Esophagus muscularis mucosa (tissue), 4 donors: ENCODE measurements around the gene SEPSECS. TPM values are rescaled to one million over a fixed set of nuclear protein-coding genes. Genes with fewer than 3 reads are reported as not detected.
"Not testable (repeated sequence)": the region's sequence is repeated elsewhere in the genome, so short reads cannot be mapped to it uniquely, and the experiment has no call there.

Experiments used
- DNase-seq: peaks from one replicate; pipeline ENCODE4 v3.0.0-alpha.2; 2017; ENCODE audit errors: extremely low spot score
- H3K27ac ChIP-seq, 4 donors: fragments of 200-600 bp; sonication (generic); replicated peaks in 1 of 4; 1 replicate in 3 of 4; 2 replicates in 1 of 4; pipeline ENCODE4 v1.5.1; 2016 to 2019; ENCODE audit warnings: mild to moderate bottlenecking in 1 of 4
- H3K27me3 ChIP-seq, 4 donors: fragments of 200-600 bp; sonication (generic); one replicate each; pipeline versions ENCODE4 v1.5.1 to v1.6.0; 2016 to 2019
- H3K36me3 ChIP-seq, 4 donors: fragments of 200-600 bp; sonication (generic); one replicate each; pipeline ENCODE4 v1.5.1; 2016 to 2019
- H3K4me1 ChIP-seq, 4 donors: fragments of 200-600 bp; sonication (generic); one replicate each; pipeline ENCODE4 v1.5.1; 2016 to 2019
- H3K4me3 ChIP-seq, 4 donors: fragments of 200-600 bp; sonication (generic); 1 replicate in 2 of 4; 2 replicates in 2 of 4; pipeline ENCODE4 v1.5.1; 2016 to 2019; ENCODE audit warnings: mild to moderate bottlenecking in 4 of 4, moderate library complexity in 1 of 4
- H3K9me3 ChIP-seq, 4 donors: fragments of 200-600 bp; sonication (generic); 1 replicate in 3 of 4; 2 replicates in 1 of 4; pipeline ENCODE4 v1.5.1; 2016 to 2019
- EP300 ChIP-seq: sonication (generic); formaldehyde crosslinking; IDR thresholded peaks from one replicate; pipeline ENCODE4 v1.6.1; 2017; ENCODE audit warnings: antibody characterized with exemption
- POLR2A ChIP-seq: fragments of 450-650 bp; IDR thresholded peaks from one replicate; pipeline ENCODE4 v1.6.1; 2017; ENCODE audit warnings: antibody characterized with exemption, moderate library complexity, mild to moderate bottlenecking, low read depth
- POLR2AphosphoS5 ChIP-seq, 2 donors: sonication (generic); formaldehyde crosslinking; IDR thresholded peaks; one replicate each; pipeline ENCODE4 v1.6.1; 2017; ENCODE audit warnings: antibody characterized with exemption in 2 of 2
- WGBS: methylation state at CpG from one replicate; pipeline ENCODE4 v1.1.5; 2018; 5-methylcytosine and 5-hydroxymethylcytosine counted together
- intact Hi-C: fragments of 100-400 bp; cut with DNase I; formaldehyde crosslinking; loops from one replicate; pipeline ENCODE4 v1.15.1; 2023
- total RNA-seq, 4 donors: library from RNA; depleted of rRNA; stranded (reverse); fragments of >200 nt; gene quantifications; one replicate each; pipeline versions ENCODE4 v1.1.0 to v1.2.1, GENCODE V29; 2016
- TF ChIP-seq, protein P1 (sequence below), 3 experiments: fragments of 200-600 bp in 2 of 3; fragments of 450-650 bp in 1 of 3; sonication (generic) in 2 of 3; IDR thresholded peaks; one replicate each; pipeline ENCODE4 v1.5.1; 2017 to 2019; ENCODE audit warnings: antibody characterized with exemption in 3 of 3, mild to moderate bottlenecking in 2 of 3, moderate library complexity in 1 of 3

Gene SEPSECS
- total RNA-seq, 4 donors from 2014 or later = 3.8 to 6.2 (median 4.0) TPM

DNA sequence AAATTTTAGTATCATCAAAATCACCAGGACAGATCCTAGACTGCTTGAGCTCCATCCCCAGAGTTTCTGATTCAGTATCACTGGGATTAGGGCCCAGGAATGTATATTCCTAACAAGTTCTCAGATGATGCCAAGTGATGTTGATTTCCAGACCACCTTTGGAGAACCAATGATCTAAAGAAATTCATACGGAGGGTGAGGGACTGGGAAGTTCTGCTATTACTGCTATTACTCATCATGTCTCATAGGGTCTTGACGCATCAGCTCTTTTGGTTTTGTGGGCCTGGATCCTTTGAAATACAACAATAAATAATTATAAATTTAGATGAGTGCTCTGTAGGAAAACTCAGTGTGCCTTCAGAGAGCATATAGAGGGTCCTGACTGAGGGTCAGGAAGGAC is 69.7 kb downstream of the SEPSECS start:
- no peak for DNase-seq
- Histone ChIP-seq H3K9me3 (peaks cover 0 to 9% (median 6%) of the 10 kb centered on the region in 4 donors), H3K27ac (no peak overlapping the region), H3K4me1 (peaks cover 11 to 25% (median 13%) of the 10 kb centered on the region in 4 donors), H3K27me3 (no peaks in the 10 kb centered on the region), H3K36me3 (no peaks in the 10 kb centered on the region), H3K4me3 (no peak overlapping the region)
- TF ChIP-seq EP300 (no peak), POLR2A (no peak), POLR2AphosphoS5 (IDR thresholded peaks at IDR 0.05) (no peak)
- TF ChIP-seq, protein P1, sequence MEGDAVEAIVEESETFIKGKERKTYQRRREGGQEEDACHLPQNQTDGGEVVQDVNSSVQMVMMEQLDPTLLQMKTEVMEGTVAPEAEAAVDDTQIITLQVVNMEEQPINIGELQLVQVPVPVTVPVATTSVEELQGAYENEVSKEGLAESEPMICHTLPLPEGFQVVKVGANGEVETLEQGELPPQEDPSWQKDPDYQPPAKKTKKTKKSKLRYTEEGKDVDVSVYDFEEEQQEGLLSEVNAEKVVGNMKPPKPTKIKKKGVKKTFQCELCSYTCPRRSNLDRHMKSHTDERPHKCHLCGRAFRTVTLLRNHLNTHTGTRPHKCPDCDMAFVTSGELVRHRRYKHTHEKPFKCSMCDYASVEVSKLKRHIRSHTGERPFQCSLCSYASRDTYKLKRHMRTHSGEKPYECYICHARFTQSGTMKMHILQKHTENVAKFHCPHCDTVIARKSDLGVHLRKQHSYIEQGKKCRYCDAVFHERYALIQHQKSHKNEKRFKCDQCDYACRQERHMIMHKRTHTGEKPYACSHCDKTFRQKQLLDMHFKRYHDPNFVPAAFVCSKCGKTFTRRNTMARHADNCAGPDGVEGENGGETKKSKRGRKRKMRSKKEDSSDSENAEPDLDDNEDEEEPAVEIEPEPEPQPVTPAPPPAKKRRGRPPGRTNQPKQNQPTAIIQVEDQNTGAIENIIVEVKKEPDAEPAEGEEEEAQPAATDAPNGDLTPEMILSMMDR (IDR thresholded peaks at IDR 0.05) = no peak
- intact Hi-C loops = no loop called here
- WGBS = 73% methylated on average over 2 of the region's 2 CpGs

- peaks cover 0 to 9% (median 6%) of the 10 kb centered on the region in 4 donors for H3K9me3 ChIP-seq
- H3K27ac ChIP-seq = no peak overlapping the region
- DNase-seq = no peak
- peak overlapping the region in 3 of 4 donors; percentile 45 to 46 (median 45) for H3K4me3 ChIP-seq
- no peaks in the 10 kb centered on the region for H3K36me3 ChIP-seq
- WGBS = 71% methylated on average over 14 of the region's 14 CpGs
- intact Hi-C loops = no loop called here
- no peaks in the 10 kb centered on the region for H3K27me3 ChIP-seq
- peaks cover 11 to 25% (median 13%) of the 10 kb centered on the region in 4 donors for H3K4me1 ChIP-seq
- TF ChIP-seq POLR2AphosphoS5 (IDR thresholded peaks at IDR 0.05) = no peak
- TF ChIP-seq POLR2A = no peak
- TF ChIP-seq EP300 = no peak
- TF ChIP-seq, protein P1 (IDR thresholded peaks at IDR 0.05) = no peak
Observed at GRCh38 chr4:25089051-25089763, 71.0 kb downstream of the SEPSECS start.

DNA sequence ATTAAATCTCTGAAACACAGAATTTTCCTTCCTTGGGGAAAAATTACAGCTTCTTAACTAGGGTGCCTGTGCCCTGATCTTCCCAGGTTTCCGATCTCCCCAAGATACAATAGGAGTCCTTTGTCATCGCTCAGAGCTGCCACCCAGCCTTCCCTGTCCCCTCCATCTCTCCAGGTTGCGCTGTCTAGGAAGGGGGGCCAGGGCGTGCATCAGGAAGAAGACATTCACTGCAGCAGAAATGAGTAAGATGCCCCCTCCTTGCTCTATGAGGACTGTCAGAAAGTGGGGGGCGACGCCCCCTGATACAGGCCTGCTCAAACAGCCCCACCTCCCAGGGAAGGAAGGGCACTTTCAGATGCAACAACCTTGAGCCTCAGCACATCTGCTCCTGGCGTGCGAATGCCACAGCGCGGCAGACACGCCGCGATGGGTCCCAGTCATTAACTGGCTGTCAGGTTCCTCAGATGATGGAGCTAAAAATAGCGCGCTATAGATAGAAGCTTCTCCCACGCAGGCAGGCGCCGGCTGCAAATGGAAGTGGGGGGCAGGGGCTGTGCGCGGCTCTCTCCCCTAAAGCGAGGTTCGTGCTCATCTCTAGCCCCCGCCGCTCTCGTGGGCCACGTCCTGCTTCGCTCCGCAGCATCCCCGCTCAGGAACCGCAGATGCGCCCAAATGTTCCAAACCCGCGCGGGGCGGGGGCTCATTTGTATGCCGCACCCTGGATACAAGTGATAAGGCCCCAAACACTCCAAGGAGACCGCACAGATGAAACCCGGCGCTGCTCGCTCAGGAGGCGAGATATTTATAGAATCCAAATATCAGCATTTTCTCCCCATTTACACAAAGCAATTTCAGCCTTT is 71.9 kb downstream of the SEPSECS start:
- intact Hi-C loops = no loop called here
- Histone ChIP-seq H3K27ac (no peak overlapping the region), H3K4me1 (peaks cover 11 to 25% (median 13%) of the 10 kb centered on the region in 4 donors), H3K4me3 (peak overlapping the region; percentile 45 to 52 (median 46)), H3K27me3 (no peaks in the 10 kb centered on the region), H3K9me3 (peaks cover 0 to 4% (median 2%) of the 10 kb centered on the region in 4 donors), H3K36me3 (no peaks in the 10 kb centered on the region)
- WGBS = 16% methylated on average over 19 of the region's 41 CpGs
- no peak for DNase-seq
- TF ChIP-seq POLR2AphosphoS5 (IDR thresholded peaks at IDR 0.05) = no peak
- TF ChIP-seq POLR2A = no peak
- TF ChIP-seq EP300 = no peak
- TF ChIP-seq, protein P1 (IDR thresholded peaks at IDR 0.05) = no peak

- intact Hi-C loops = no loop called here
- no peak for DNase-seq
- WGBS = 66% methylated on average over 4 of the region's 4 CpGs
- TF ChIP-seq, protein P1 (IDR thresholded peaks at IDR 0.05) = no peak
- TF ChIP-seq POLR2AphosphoS5 (IDR thresholded peaks at IDR 0.05) (no peak), POLR2A (no peak), EP300 (no peak)
- no peaks in the 10 kb centered on the region for H3K9me3 ChIP-seq
- H3K27ac ChIP-seq = no peak overlapping the region
- H3K4me1 ChIP-seq = peaks cover 11 to 25% (median 13%) of the 10 kb centered on the region in 4 donors
- no peaks in the 10 kb centered on the region for H3K27me3 ChIP-seq
- H3K36me3 ChIP-seq = no peaks in the 10 kb centered on the region
- no peak overlapping the region for H3K4me3 ChIP-seq
Observed at GRCh38 chr4:25085671-25086070, 74.6 kb downstream of the SEPSECS start.

- WGBS = 91% methylated on average over 4 of the region's 4 CpGs
- H3K27ac ChIP-seq, intact Hi-C loops, H3K9me3 ChIP-seq, DNase-seq, H3K27me3 ChIP-seq, H3K4me3 ChIP-seq, H3K36me3 ChIP-seq: not testable (repeated sequence)
- peaks cover 4 to 16% (median 9%) of the 10 kb centered on the region in 4 donors for H3K4me1 ChIP-seq
Observed at GRCh38 chr4:25083441-25083840, 76.8 kb downstream of the SEPSECS start.
